HCT116 (cell line): ENCODE results near the gene TOPAZ1. TPM values are rescaled to one million over a fixed set of nuclear protein-coding genes. Genes with fewer than 3 reads are reported as not detected.

ENCODE experiments used
- ATAC-seq: fragments of 200-7000 bp; cut with Tn5 transposase; 2 replicates; pipeline ENCODE4 v1.9.1; 2020; ENCODE audit warnings: mild to moderate bottlenecking, moderate library complexity
- BruUV-seq: library from RNA; stranded (reverse); fragments of 400-500 nt; replicated peaks from 2 replicates; lab custom pipeline; 2021; lab: Mats Ljungman, UMichigan
- CTCF ChIA-PET: fragments of 300-600 bp; sonication (Branson Sonifier 250); formaldehyde crosslinking; loops from one replicate; lab custom pipeline; 2021; ENCODE audit warnings: antibody characterized with exemption; lab: Charles Lee
- POLR2A ChIA-PET: fragments of 300-600, 350-600 bp; sonication (Branson Sonifier 250); formaldehyde crosslinking; loops from one replicate; lab custom pipeline; 2021; ENCODE audit warnings: antibody characterized with exemption; lab: Charles Lee
- RAD21 ChIA-PET, 2 experiments: fragments of 300-600 bp; sonication (Branson Sonifier 250); formaldehyde crosslinking; loops; one replicate each; lab custom pipeline; 2023; ENCODE audit warnings: low total read pairs in 2 of 2; ENCODE audit not compliant: uncharacterized antibody in 2 of 2, unreplicated experiment in 2 of 2, low non-redundant PET in 1 of 2; lab: Charles Lee
- DNase-seq: peaks from one replicate; pipeline ENCODE4 v3.0.0-alpha.2; 2010; ENCODE audit warnings: low read depth, low spot score
- H2AFZ ChIP-seq: fragments of 200-600 bp; shearing (Covaris generic), sonication (generic); 2 replicates; pipeline ENCODE4 v1.6.1; 2017; ENCODE audit warnings: low read depth, mixed run types, mixed read lengths, antibody characterized with exemption, low read length; ENCODE audit not compliant: poor library complexity, severe bottlenecking
- H3K27ac ChIP-seq: 2 replicates; pipeline ENCODE4 v1.5.1; 2012; ENCODE audit warnings: low read depth, low read length
- H3K27me3 ChIP-seq: fragments of 200-600 bp; sonication (generic); 2 replicates; pipeline ENCODE4 v1.6.1; 2016; ENCODE audit warnings: mixed run types, low read length, mixed read lengths; ENCODE audit not compliant: insufficient read depth
- H3K36me3 ChIP-seq, 2 experiments: fragments of 200-500 bp in 1 of 2; fragments of 200-600 bp in 1 of 2; sonication (Bioruptor generic) in 1 of 2; sonication (generic) in 1 of 2; 2 replicates each; pipeline versions ENCODE4 v1.5.1 to v1.6.1; 2014 to 2016; ENCODE audit warnings: low read length in 2 of 2, inconsistent platforms in 1 of 2, mixed read lengths in 1 of 2, mixed run types in 1 of 2; ENCODE audit not compliant: insufficient read depth in 2 of 2, control insufficient read depth in 1 of 2
- H3K4me1 ChIP-seq, 2 experiments: fragments of 200-600 bp in 1 of 2; sonication (generic) in 1 of 2; 2 replicates each; pipeline versions ENCODE4 v1.5.1 to v1.6.1; 2012 to 2017; ENCODE audit warnings: low read length in 2 of 2, inconsistent platforms in 1 of 2, mild to moderate bottlenecking in 1 of 2, mixed read lengths in 1 of 2, mixed run types in 1 of 2, moderate library complexity in 1 of 2; ENCODE audit not compliant: insufficient read depth in 2 of 2, control insufficient read depth in 1 of 2
- H3K4me2 ChIP-seq: fragments of 200-600 bp; sonication (generic); 2 replicates; pipeline ENCODE4 v1.6.1; 2017; ENCODE audit warnings: mixed run types, low read length, mixed read lengths
- H3K4me3 ChIP-seq, 2 experiments: fragments of 200-600 bp in 1 of 2; sonication (generic) in 1 of 2; replicated peaks in 1 of 2; 2 replicates each; pipeline ENCODE4 v1.5.1; 2011 to 2016; ENCODE audit warnings: low read length in 2 of 2, control low read depth in 1 of 2, low read depth in 1 of 2, mild to moderate bottlenecking in 1 of 2, mixed read lengths in 1 of 2, mixed run types in 1 of 2
- H3K79me2 ChIP-seq: fragments of 200-600 bp; sonication (generic); 2 replicates; pipeline ENCODE4 v1.6.1; 2017; ENCODE audit warnings: mild to moderate bottlenecking, mixed run types, low read length, moderate library complexity, mixed read lengths; ENCODE audit not compliant: insufficient read depth
- H3K9ac ChIP-seq: fragments of 200-600 bp; sonication (generic); 2 replicates; pipeline ENCODE4 v1.6.1; 2016; ENCODE audit warnings: low read length, mixed read lengths
- H3K9me2 ChIP-seq: fragments of 200-600 bp; sonication (generic), shearing (Covaris generic); 2 replicates; pipeline ENCODE4 v1.6.1; 2017; ENCODE audit warnings: mixed run types, mild to moderate bottlenecking, moderate library complexity; ENCODE audit not compliant: insufficient read depth
- H3K9me3 ChIP-seq, 2 experiments: fragments of 200-500 bp in 1 of 2; fragments of 200-600 bp in 1 of 2; sonication (Bioruptor generic) in 1 of 2; sonication (generic) in 1 of 2; 2 replicates each; pipeline ENCODE4 v1.6.1; 2014 to 2017; ENCODE audit warnings: low read length in 2 of 2, mixed read lengths in 2 of 2, inconsistent platforms in 1 of 2, low read depth in 1 of 2, mild to moderate bottlenecking in 1 of 2, mixed run types in 1 of 2, moderate library complexity in 1 of 2; ENCODE audit not compliant: control insufficient read depth in 1 of 2, insufficient read depth in 1 of 2
- H4K20me1 ChIP-seq: fragments of 200-600 bp; sonication (generic), shearing (Covaris generic); 2 replicates; pipeline ENCODE4 v1.6.1; 2017; ENCODE audit warnings: mixed run types, mild to moderate bottlenecking, moderate library complexity; ENCODE audit not compliant: insufficient read depth
- CTCF ChIP-seq, 3 experiments: fragments of 200-600 bp in 1 of 3; sonication (generic) in 1 of 3; IDR thresholded peaks in 2 of 3; conservative IDR thresholded peaks in 1 of 3; 2 replicates each; pipeline ENCODE4 v1.5.1; 2012 to 2017; ENCODE audit warnings: low read depth in 2 of 3, low read length in 2 of 3, antibody characterized with exemption in 1 of 3, borderline replicate concordance in 1 of 3, control low read depth in 1 of 3, mild to moderate bottlenecking in 1 of 3, mixed read lengths in 1 of 3, mixed run types in 1 of 3, moderate library complexity in 1 of 3; ENCODE audit not compliant: insufficient read depth in 1 of 3
- JUND ChIP-seq: IDR thresholded peaks from 2 replicates; pipeline ENCODE4 v1.6.1; 2012
- POLR2A ChIP-seq: IDR thresholded peaks from 2 replicates; pipeline ENCODE4 v1.7.0; 2011; ENCODE audit warnings: borderline replicate concordance; ENCODE audit not compliant: insufficient read depth, insufficient read length; ENCODE audit errors: extremely low read depth
- RAD21 ChIP-seq: IDR thresholded peaks from 2 replicates; pipeline ENCODE4 v1.6.1; 2012; ENCODE audit warnings: low read depth, mild to moderate bottlenecking
- REST ChIP-seq: IDR thresholded peaks from 2 replicates; pipeline ENCODE4 v1.6.1; 2012; ENCODE audit warnings: low read depth
- SIN3A ChIP-seq: IDR thresholded peaks from 2 replicates; pipeline ENCODE4 v1.6.1; 2012; ENCODE audit warnings: low read depth
- ZBTB33 ChIP-seq: IDR thresholded peaks from 2 replicates; pipeline ENCODE4 v1.6.1; 2011; ENCODE audit warnings: mild to moderate bottlenecking, low read length, moderate library complexity; ENCODE audit not compliant: insufficient replicate concordance; ENCODE audit errors: extremely low read depth
- ZFX ChIP-seq: fragments of 450-650 bp; IDR thresholded peaks from 2 replicates; pipeline ENCODE4 v1.6.1; 2017
- intact Hi-C: fragments of 100-400 bp; cut with micrococcal nuclease; formaldehyde crosslinking; loops from 2 replicates; pipeline ENCODE4 v1.10.0; 2022
- total RNA-seq: library from RNA; stranded (reverse); gene quantifications from one replicate; pipeline ENCODE4 v1.2.1, GENCODE V29; 2021; ENCODE audit not compliant: unreplicated experiment

The TOPAZ1 gene
- total RNA-seq, 1 experiment from 2014 or later = not detected

GRCh38 chr3:44265815-44266214 lies 24.1 kb downstream of the TOPAZ1 start:
- H3K36me3 ChIP-seq = no peaks in the 10 kb centered on the region

More at GRCh38 chr3:44265815-44266214, 24.1 kb downstream of the TOPAZ1 start:
- ChIA-PET POLR2A (no interaction called here), RAD21 (no interaction called here), CTCF (no interaction called here)
- H3K27ac ChIP-seq = no peak overlapping the region
- no peaks in the 10 kb centered on the region for H4K20me1 ChIP-seq
- no peak overlapping the region for H3K9ac ChIP-seq
- H3K27me3 ChIP-seq = no peaks in the 10 kb centered on the region
- H3K4me1 ChIP-seq = no peaks in the 10 kb centered on the region
- no peak overlapping the region for H2AFZ ChIP-seq
- no peak overlapping the region for H3K4me2 ChIP-seq
- no peak for TF ChIP-seq POLR2A
- no peak for TF ChIP-seq ZBTB33
- TF ChIP-seq JUND = no peak
- no peak for TF ChIP-seq CTCF (IDR thresholded peaks at IDR 0.05 in 2 of 3, conservative IDR thresholded peaks at IDR 0.05 in 1 of 3; ENCODE audit: borderline replicate concordance in 1 of 3, insufficient read depth in 1 of 3, low read depth in 2 of 3, low read length in 2 of 3)
- no peak for TF ChIP-seq SIN3A
- no peak for TF ChIP-seq REST
- no peak for TF ChIP-seq ZFX
- no peak for TF ChIP-seq RAD21
- no peak for DNase-seq
- BruUV-seq = no TSS peak
- ATAC-seq = no peak
- H3K9me3 ChIP-seq = no peaks in the 10 kb centered on the region
- intact Hi-C loops = no loop called here
- H3K79me2 ChIP-seq = no peaks in the 10 kb centered on the region
- H3K4me3 ChIP-seq = no peak overlapping the region
- no peaks in the 10 kb centered on the region for H3K9me2 ChIP-seq
